ENCODE data around the gene LGR6.

Gene LGR6

GRCh38 chr1:202248861-202249260 lies 55.3 kb downstream of the LGR6 start:
- ChIA-PET POLR2A (no interaction called here), CTCF (interaction anchor here (2.4 kb wide), 1 partner anchor 12 kb away, joined by 11 read pairs; no protein-coding TSS in a partner anchor)
- no peak overlapping the region for H3K4me3 ChIP-seq (ENCODE audit: low read depth, low read length)

GRCh38 chr1:202249436-202249835 lies 55.8 kb downstream of the LGR6 start:
- CTCF ChIA-PET, result interaction anchor here (0.7 to 2.4 kb wide), 2 partner anchors 12 to 54 kb away, joined by 3 to 11 read pairs; no protein-coding TSS in a partner anchor
- Histone ChIP-seq H3K9me3 (ENCODE audit: control insufficient read depth, insufficient read depth, low read depth, low read length) (no peaks in the 10 kb centered on the region), H3K4me3 (ENCODE audit: low read depth, low read length) (no peak overlapping the region), H3K4me1 (ENCODE audit: control insufficient read depth, insufficient read depth, low read length) (no peaks in the 10 kb centered on the region), H3K27ac (ENCODE audit: extremely low read depth, low read depth, low read length) (no peak overlapping the region), H3K36me3 (ENCODE audit: control insufficient read depth in 2 of 2, insufficient read depth in 1 of 2, low read length in 2 of 2) (no peaks in the 10 kb centered on the region)
- no peak for TF ChIP-seq ZNF837 (tag by site-specific recombination; IDR thresholded peaks at IDR 0.05)
- no peak for TF ChIP-seq ZNF18 (tag by site-specific recombination; IDR thresholded peaks at IDR 0.05)
- POLR2A ChIA-PET, result no interaction called here

More at GRCh38 chr1:202248861-202249260, 55.3 kb downstream of the LGR6 start:
- no peak for TF ChIP-seq ZSCAN23 (tag by site-specific recombination; IDR thresholded peaks at IDR 0.05)
- no peaks in the 10 kb centered on the region for H3K36me3 ChIP-seq (ENCODE audit: control insufficient read depth in 2 of 2, insufficient read depth in 1 of 2, low read length in 2 of 2)
- H3K9me3 ChIP-seq (ENCODE audit: control insufficient read depth, insufficient read depth, low read depth, low read length), result no peaks in the 10 kb centered on the region
- H3K4me1 ChIP-seq (ENCODE audit: control insufficient read depth, insufficient read depth, low read length), result no peaks in the 10 kb centered on the region
- H3K27ac ChIP-seq (ENCODE audit: extremely low read depth, low read depth, low read length), result no peak overlapping the region

GRCh38 chr1:202249846-202250245 lies 56.2 kb downstream of the LGR6 start:
- ChIA-PET POLR2A (no interaction called here), CTCF (interaction anchor here (0.7 to 2.4 kb wide), 5 partner anchors 13 to 64 kb away, joined by 3 to 11 read pairs (median 3); no protein-coding TSS in a partner anchor)
- Histone ChIP-seq H3K36me3 (ENCODE audit: control insufficient read depth in 2 of 2, insufficient read depth in 1 of 2, low read length in 2 of 2) (no peaks in the 10 kb centered on the region), H3K9me3 (ENCODE audit: control insufficient read depth, insufficient read depth, low read depth, low read length) (no peaks in the 10 kb centered on the region), H3K27ac (ENCODE audit: extremely low read depth, low read depth, low read length) (no peak overlapping the region), H3K4me3 (ENCODE audit: low read depth, low read length) (no peak overlapping the region), H3K4me1 (ENCODE audit: control insufficient read depth, insufficient read depth, low read length) (no peaks in the 10 kb centered on the region)
- TF ChIP-seq ZFHX2 (tag by site-specific recombination; conservative IDR thresholded peaks at IDR 0.05) (peak; percentile 59), EGR2 (tag by site-specific recombination; IDR thresholded peaks at IDR 0.05; ENCODE audit: low read depth) (peak; percentile 74), ZNF292 (tag by site-specific recombination; IDR thresholded peaks at IDR 0.05; ENCODE audit: borderline replicate concordance, low read depth) (no peak)

GRCh38 chr1:202250982-202251381 lies 57.4 kb downstream of the LGR6 start:
- CTCF ChIA-PET, result interaction anchor here (0.7 to 1.4 kb wide), 6 partner anchors 10 to 94 kb away, joined by 3 to 7 read pairs (median 4); no protein-coding TSS in a partner anchor
- TF ChIP-seq ZSCAN16 (tag by site-specific recombination; IDR thresholded peaks at IDR 0.05), result peak; percentile 71; the same call in 1 of the 2 replicates
- TF ChIP-seq ZNF610 (tag by site-specific recombination; IDR thresholded peaks at IDR 0.05; ENCODE audit: borderline replicate concordance), result no peak

GRCh38 chr1:202251424-202252256 lies 58.0 kb downstream of the LGR6 start:
- no peaks in the 10 kb centered on the region for H3K4me1 ChIP-seq (ENCODE audit: control insufficient read depth, insufficient read depth, low read length)
- H3K36me3 ChIP-seq (ENCODE audit: control insufficient read depth in 2 of 2, insufficient read depth in 1 of 2, low read length in 2 of 2), result no peaks in the 10 kb centered on the region
- CTCF ChIA-PET, result interaction anchor here (0.7 to 1.4 kb wide), 3 partner anchors 9 to 93 kb away, joined by 4 to 7 read pairs (median 5); no protein-coding TSS in a partner anchor
- H3K9me3 ChIP-seq (ENCODE audit: control insufficient read depth, insufficient read depth, low read depth, low read length), result no peaks in the 10 kb centered on the region
- POLR2A ChIA-PET, result no interaction called here
- H3K27ac ChIP-seq (ENCODE audit: extremely low read depth, low read depth, low read length), result no peak overlapping the region
- no peak overlapping the region for H3K4me3 ChIP-seq (ENCODE audit: low read depth, low read length)
- no peak for TF ChIP-seq ZNF777 (tag by site-specific recombination; IDR thresholded peaks at IDR 0.05; ENCODE audit: borderline replicate concordance)
- TF ChIP-seq PRDM4 (tag by site-specific recombination; IDR thresholded peaks at IDR 0.05), result no peak
- TF ChIP-seq ZFHX2 (tag by site-specific recombination; conservative IDR thresholded peaks at IDR 0.05), result 0 out of 2 replicates have a peak, but pooled peaks have one; percentile 25
- no peak for TF ChIP-seq ZNF184 (tag by site-specific recombination; IDR thresholded peaks at IDR 0.05)
- TF ChIP-seq ZNF280C (tag by site-specific recombination; IDR thresholded peaks at IDR 0.05), result no peak
- TF ChIP-seq ZNF398 (tag by site-specific recombination; IDR thresholded peaks at IDR 0.05), result peak; percentile 83

More at GRCh38 chr1:202250982-202251381, 57.4 kb downstream of the LGR6 start:
- no peaks in the 10 kb centered on the region for H3K4me1 ChIP-seq (ENCODE audit: control insufficient read depth, insufficient read depth, low read length)
- no peak overlapping the region for H3K4me3 ChIP-seq (ENCODE audit: low read depth, low read length)
- H3K9me3 ChIP-seq (ENCODE audit: control insufficient read depth, insufficient read depth, low read depth, low read length), result no peaks in the 10 kb centered on the region
- H3K27ac ChIP-seq (ENCODE audit: extremely low read depth, low read depth, low read length), result no peak overlapping the region
- H3K36me3 ChIP-seq (ENCODE audit: control insufficient read depth in 2 of 2, insufficient read depth in 1 of 2, low read length in 2 of 2), result no peaks in the 10 kb centered on the region
- POLR2A ChIA-PET, result no interaction called here
